ENCODE measurements around the gene PGD. TPM values are rescaled to one million over a fixed set of nuclear protein-coding genes. Genes with fewer than 3 reads are reported as not detected.

The PGD gene
- total RNA-seq, 1 donor from 2014 or later: 152 TPM

DNA sequence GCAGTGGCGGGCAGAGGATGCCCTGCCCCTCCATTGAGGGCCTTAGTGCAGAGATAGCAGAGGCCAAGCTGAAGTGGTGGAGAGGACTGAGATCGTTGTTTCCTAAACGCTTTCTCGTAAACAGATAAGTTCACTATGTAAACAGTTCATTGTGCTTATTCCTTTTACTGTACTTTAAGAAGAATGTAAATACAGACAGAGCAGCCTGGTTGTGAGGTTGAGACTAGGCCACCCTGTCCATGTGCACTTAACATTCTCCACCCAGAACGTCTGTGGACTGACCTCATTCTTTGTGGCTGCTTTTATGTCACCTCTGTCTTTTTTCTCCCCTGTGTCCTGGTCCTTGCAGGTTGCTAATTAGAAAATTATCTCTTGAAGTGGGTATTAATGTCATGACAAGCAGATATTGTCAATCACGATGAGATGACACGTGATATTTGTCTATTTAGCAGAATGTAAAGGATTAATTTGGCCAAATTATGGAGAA is 39.9 kb downstream of the PGD start:
- H3K36me3 ChIP-seq: no peaks in the 10 kb centered on the region
- TF ChIP-seq, protein P1, sequence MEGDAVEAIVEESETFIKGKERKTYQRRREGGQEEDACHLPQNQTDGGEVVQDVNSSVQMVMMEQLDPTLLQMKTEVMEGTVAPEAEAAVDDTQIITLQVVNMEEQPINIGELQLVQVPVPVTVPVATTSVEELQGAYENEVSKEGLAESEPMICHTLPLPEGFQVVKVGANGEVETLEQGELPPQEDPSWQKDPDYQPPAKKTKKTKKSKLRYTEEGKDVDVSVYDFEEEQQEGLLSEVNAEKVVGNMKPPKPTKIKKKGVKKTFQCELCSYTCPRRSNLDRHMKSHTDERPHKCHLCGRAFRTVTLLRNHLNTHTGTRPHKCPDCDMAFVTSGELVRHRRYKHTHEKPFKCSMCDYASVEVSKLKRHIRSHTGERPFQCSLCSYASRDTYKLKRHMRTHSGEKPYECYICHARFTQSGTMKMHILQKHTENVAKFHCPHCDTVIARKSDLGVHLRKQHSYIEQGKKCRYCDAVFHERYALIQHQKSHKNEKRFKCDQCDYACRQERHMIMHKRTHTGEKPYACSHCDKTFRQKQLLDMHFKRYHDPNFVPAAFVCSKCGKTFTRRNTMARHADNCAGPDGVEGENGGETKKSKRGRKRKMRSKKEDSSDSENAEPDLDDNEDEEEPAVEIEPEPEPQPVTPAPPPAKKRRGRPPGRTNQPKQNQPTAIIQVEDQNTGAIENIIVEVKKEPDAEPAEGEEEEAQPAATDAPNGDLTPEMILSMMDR (IDR thresholded peaks at IDR 0.05): no peak
- H3K4me3 ChIP-seq: no peak overlapping the region
- no peaks in the 10 kb centered on the region for H3K4me1 ChIP-seq
- H3K27me3 ChIP-seq: no peaks in the 10 kb centered on the region
- no peak overlapping the region for H3K27ac ChIP-seq
- no peaks in the 10 kb centered on the region for H3K9me3 ChIP-seq
- DNase-seq (ENCODE audit: low spot score in 2 of 2): no peak
- intact Hi-C loops (cut with DNase I): no loop called here

DNA sequence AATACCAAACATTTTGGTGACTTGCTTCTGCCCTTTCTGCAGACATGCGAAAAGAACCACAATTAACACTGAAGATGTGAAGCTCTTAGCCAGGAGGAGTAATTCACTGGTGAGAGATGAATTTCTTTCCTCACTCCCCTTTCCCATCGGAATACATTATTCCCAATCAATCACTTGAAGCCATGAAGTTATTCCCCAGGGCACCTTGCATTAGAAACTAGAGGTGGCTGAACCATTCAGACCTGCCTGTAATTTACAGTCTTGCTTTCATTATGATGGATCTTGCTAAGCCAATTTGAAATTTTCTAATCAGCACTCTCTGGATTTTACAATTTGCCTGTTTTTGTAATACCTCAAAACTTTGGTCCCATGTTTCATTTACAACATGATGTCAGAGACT is 41.4 kb downstream of the PGD start:
- Histone ChIP-seq H3K36me3 (no peaks in the 10 kb centered on the region), H3K4me1 (no peaks in the 10 kb centered on the region), H3K4me3 (no peak overlapping the region), H3K27me3 (no peaks in the 10 kb centered on the region), H3K9me3 (no peaks in the 10 kb centered on the region), H3K27ac (no peak overlapping the region)
- TF ChIP-seq, protein P1 (IDR thresholded peaks at IDR 0.05): no peak
- DNase-seq (ENCODE audit: low spot score in 2 of 2): no peak
- intact Hi-C loops (cut with DNase I): no loop called here

DNA sequence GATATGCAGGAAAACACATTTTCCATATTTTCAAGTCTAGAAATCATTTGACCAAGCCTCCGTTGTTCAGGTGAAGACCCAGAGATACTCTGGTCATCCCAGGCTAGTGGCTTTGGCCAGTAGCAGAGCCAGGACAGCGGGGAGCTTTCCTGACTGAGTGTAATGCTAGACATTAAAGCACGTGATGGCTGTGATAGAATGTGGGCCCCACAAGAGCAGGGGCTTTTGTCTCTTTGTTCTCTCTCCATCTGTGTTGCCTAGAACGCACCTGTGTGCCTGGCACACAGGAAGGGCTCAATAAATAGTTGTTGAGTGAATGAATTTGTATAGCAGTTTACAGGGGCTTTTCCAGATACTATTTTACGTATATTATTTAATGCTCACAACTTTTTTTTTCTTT is 41.9 kb downstream of the PGD start:
- Histone ChIP-seq H3K4me1 (no peaks in the 10 kb centered on the region), H3K36me3 (no peaks in the 10 kb centered on the region), H3K27me3 (no peaks in the 10 kb centered on the region), H3K27ac (no peak overlapping the region), H3K4me3 (no peak overlapping the region), H3K9me3 (no peaks in the 10 kb centered on the region)
- no peak for DNase-seq (ENCODE audit: low spot score in 2 of 2)
- TF ChIP-seq, protein P1 (IDR thresholded peaks at IDR 0.05): no peak
- intact Hi-C loops (cut with DNase I): no loop called here

DNA sequence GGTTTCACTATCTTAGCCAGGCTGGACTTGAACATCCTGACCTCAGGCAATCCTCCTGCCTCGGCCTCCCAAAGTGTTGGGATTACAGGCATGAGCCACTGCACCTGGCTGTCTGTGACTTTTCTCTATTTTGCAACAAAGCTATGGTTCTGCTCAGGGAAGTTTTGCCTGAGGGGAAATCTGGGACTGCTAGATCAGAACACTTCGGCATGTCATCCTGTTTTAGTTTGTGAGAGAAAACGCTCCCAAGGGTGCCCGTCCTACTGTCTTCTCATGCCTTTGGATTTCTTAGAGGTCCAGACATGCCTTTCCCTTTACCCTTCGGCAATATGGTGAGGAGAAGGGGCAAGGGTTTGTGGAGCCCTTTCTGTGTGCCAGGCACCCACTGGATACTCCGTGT is 45.4 kb downstream of the PGD start:
- Histone ChIP-seq H3K4me3 (no peak overlapping the region), H3K36me3 (no peaks in the 10 kb centered on the region), H3K27ac (no peak overlapping the region), H3K9me3 (no peaks in the 10 kb centered on the region), H3K4me1 (no peaks in the 10 kb centered on the region), H3K27me3 (no peaks in the 10 kb centered on the region)
- DNase-seq (ENCODE audit: low spot score in 2 of 2): no peak
- TF ChIP-seq, protein P1 (IDR thresholded peaks at IDR 0.05): no peak
- intact Hi-C loops (cut with DNase I): loop anchor here (2.0 kb wide), 1 partner anchor 55 kb away; no protein-coding TSS in a partner anchor

DNA sequence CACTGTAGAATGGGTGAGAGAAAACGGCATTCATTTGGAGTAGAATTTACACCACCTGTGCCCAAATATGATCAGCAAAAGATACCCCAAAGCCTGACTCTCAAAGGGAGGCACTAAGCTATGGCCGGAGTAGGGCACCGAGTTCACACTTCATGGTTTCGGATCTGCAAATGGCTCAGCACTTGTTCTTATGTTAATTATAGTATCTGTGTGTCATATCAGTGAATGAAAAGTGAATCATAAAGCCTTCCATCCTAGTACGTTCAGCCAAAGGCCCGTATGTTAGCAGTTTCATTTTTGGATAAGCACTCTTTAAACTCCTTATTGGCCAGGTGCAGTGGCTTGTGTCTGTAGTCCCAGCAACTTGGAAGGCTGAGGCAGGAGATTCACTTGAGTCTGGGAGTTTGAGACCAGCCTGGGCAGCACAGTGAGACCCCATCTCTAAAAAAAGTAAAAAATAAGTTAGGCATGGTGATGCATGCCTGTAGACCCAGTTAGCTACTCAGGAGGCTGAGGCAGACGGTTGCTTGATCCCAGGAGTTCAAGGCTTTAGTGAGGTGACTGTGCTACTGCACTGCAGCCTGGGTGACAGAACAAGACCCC is 46.0 kb downstream of the PGD start:
- H3K27me3 ChIP-seq: no peaks in the 10 kb centered on the region
- TF ChIP-seq, protein P1 (IDR thresholded peaks at IDR 0.05): no peak
- intact Hi-C loops (cut with DNase I): loop anchor here (2.0 kb wide), 1 partner anchor 54 kb away; no protein-coding TSS in a partner anchor

More for the DNA sequence above, 46.0 kb downstream of the PGD start:
- Histone ChIP-seq H3K4me3 (no peak overlapping the region), H3K9me3 (no peaks in the 10 kb centered on the region), H3K36me3 (no peaks in the 10 kb centered on the region), H3K27ac (no peak overlapping the region), H3K4me1 (no peaks in the 10 kb centered on the region)
- no peak for DNase-seq (ENCODE audit: low spot score in 2 of 2)

All from ascending aorta (tissue), 2 donors.